GM23338 (cell line): ENCODE measurements around the gene SRD5A3. TPM values are rescaled to one million over a fixed set of nuclear protein-coding genes. Genes with fewer than 3 reads are reported as not detected.

Experiments used
- ATAC-seq: fragments of 200-7000 bp; cut with Tn5 transposase; 3 replicates; pipeline ENCODE4 v1.9.1; 2020
- DNase-seq: peaks from one replicate; pipeline ENCODE4 v3.0.0-alpha.2; 2015; ENCODE audit warnings: low spot score
- H2AFZ ChIP-seq: fragments of 200-600 bp; sonication (generic); 2 replicates; pipeline ENCODE4 v1.8.0; 2016; ENCODE audit warnings: antibody characterized with exemption, mild to moderate bottlenecking, moderate library complexity
- H3F3A ChIP-seq: fragments of 200-600 bp; sonication (generic); replicated peaks from 2 replicates; pipeline ENCODE4 v1.8.0; 2017; ENCODE audit warnings: antibody characterized with exemption, mixed run types, low read depth
- H3K27ac ChIP-seq: fragments of 200-600 bp; sonication (generic); 2 replicates; pipeline ENCODE4 v1.6.1; 2016; ENCODE audit warnings: low read depth
- H3K27me3 ChIP-seq: fragments of 200-600 bp; sonication (generic); 2 replicates; pipeline ENCODE4 v1.8.0; 2016; ENCODE audit warnings: mild to moderate bottlenecking, mixed run types, moderate library complexity; ENCODE audit not compliant: insufficient read depth
- H3K36me3 ChIP-seq: fragments of 200-600 bp; sonication (generic); 2 replicates; pipeline ENCODE4 v1.8.0; 2016; ENCODE audit warnings: mild to moderate bottlenecking; ENCODE audit not compliant: insufficient read depth
- H3K4me1 ChIP-seq: fragments of 200-600 bp; sonication (generic); 2 replicates; pipeline ENCODE4 v1.8.0; 2016; ENCODE audit warnings: mild to moderate bottlenecking, moderate library complexity; ENCODE audit not compliant: insufficient read depth
- H3K4me2 ChIP-seq: fragments of 200-600 bp; sonication (generic); 2 replicates; pipeline ENCODE4 v1.7.1; 2017; ENCODE audit warnings: mixed run types
- H3K4me3 ChIP-seq: fragments of 200-600 bp; sonication (generic); 2 replicates; pipeline ENCODE4 v1.6.1; 2016; ENCODE audit warnings: mixed run types
- H3K79me2 ChIP-seq: fragments of 200-600 bp; sonication (generic); replicated peaks from 2 replicates; pipeline ENCODE4 v1.8.0; 2017; ENCODE audit warnings: mild to moderate bottlenecking; ENCODE audit not compliant: insufficient read depth
- H3K9me2 ChIP-seq: fragments of 200-600 bp; sonication (generic); 2 replicates; pipeline ENCODE4 v1.8.0; 2017; ENCODE audit not compliant: insufficient read depth
- H4K20me1 ChIP-seq: fragments of 200-600 bp; sonication (generic); replicated peaks from 2 replicates; pipeline ENCODE4 v1.8.0; 2017; ENCODE audit warnings: mild to moderate bottlenecking; ENCODE audit not compliant: insufficient read depth
- H3K27ac Mint-ChIP-seq: 2 replicates; pipeline ENCODE4 v1.8.0; 2020; ENCODE audit warnings: inconsistent platforms, mild to moderate bottlenecking, moderate library complexity, mixed read lengths
- H3K27me3 Mint-ChIP-seq: 3 replicates; pipeline ENCODE4 v1.8.0; 2022; ENCODE audit warnings: low read depth, mild to moderate bottlenecking, moderate library complexity, mixed read lengths, inconsistent platforms; ENCODE audit not compliant: insufficient read depth, poor library complexity
- H3K36me3 Mint-ChIP-seq: 3 replicates; pipeline ENCODE4 v1.8.0; 2021; ENCODE audit warnings: low read depth, mild to moderate bottlenecking, inconsistent platforms, moderate library complexity, mixed read lengths
- H3K4me1 Mint-ChIP-seq: 3 replicates; pipeline ENCODE4 v1.8.0; 2020; ENCODE audit warnings: mild to moderate bottlenecking, inconsistent platforms, mixed read lengths
- H3K4me3 Mint-ChIP-seq: 3 replicates; pipeline ENCODE4 v1.8.0; 2021; ENCODE audit warnings: moderate library complexity, mild to moderate bottlenecking, inconsistent platforms, mixed read lengths
- H3K9me3 Mint-ChIP-seq: 3 replicates; pipeline ENCODE4 v1.8.0; 2020; ENCODE audit warnings: moderate library complexity, mild to moderate bottlenecking, inconsistent platforms, mixed read lengths
- CTCF ChIP-seq, 2 experiments: fragments of 200-600 bp in 1 of 2; sonication (generic) in 1 of 2; conservative IDR thresholded peaks; 2 replicates each; pipeline versions ENCODE4 v1.5.1 to v1.6.1; 2016 to 2017; ENCODE audit warnings: antibody characterized with exemption in 2 of 2, low read depth in 2 of 2, mild to moderate bottlenecking in 2 of 2, moderate library complexity in 1 of 2
- EZH2 ChIP-seq: fragments of 200-600 bp; sonication (generic); IDR thresholded peaks from one replicate; pipeline ENCODE4 v1.8.0; 2017; ENCODE audit warnings: antibody characterized with exemption, mild to moderate bottlenecking, low read depth; ENCODE audit not compliant: unreplicated experiment
- EZH2phosphoT487 ChIP-seq: fragments of 200-600 bp; sonication (generic); IDR thresholded peaks from one replicate; pipeline ENCODE4 v1.8.1; 2018; ENCODE audit warnings: antibody characterized with exemption; ENCODE audit not compliant: unreplicated experiment
- REST ChIP-seq: IDR thresholded peaks from one replicate; pipeline ENCODE4 v1.6.1; 2018; ENCODE audit warnings: antibody characterized with exemption; ENCODE audit not compliant: unreplicated experiment
- ZNF462 ChIP-seq: fragments of 250-450 bp; sonication (Bioruptor Pico); IDR thresholded peaks from 2 replicates; pipeline ENCODE4 v1.5.0; 2020; ENCODE audit warnings: mild to moderate bottlenecking, moderate library complexity
- polyA plus RNA-seq: library from polyadenylated mRNA; unstranded; fragments of >200 nt; fragmentation: Nextera tagmentation; extraction: Ambion mirVana; gene quantifications from 2 replicates; pipeline ENCODE4 v1.2.1, GENCODE V29; 2016
- total RNA-seq: library from RNA; depleted of rRNA; stranded (reverse); fragments of >200 nt; shearing (Covaris generic); gene quantifications from 2 replicates; pipeline ENCODE4 v1.2.3, GENCODE V29; 2014

Gene SRD5A3
- total and polyA plus RNA-seq, 2 experiments from 2014 or later, result 23.0 to 49.9 TPM

GRCh38 chr4:55407764-55408163 lies 61.7 kb downstream of the SRD5A3 start (continued):
- no peak for TF ChIP-seq ZNF462

GRCh38 chr4:55409468-55410171 lies 63.6 kb downstream of the SRD5A3 start:
- Histone ChIP-seq H3K27me3 (no peaks in the 10 kb centered on the region), H3K4me2 (no peak overlapping the region), H3K9me2 (no peaks in the 10 kb centered on the region), H3F3A (no peaks in the 10 kb centered on the region), H3K4me1 (peaks cover 17% of the 10 kb centered on the region; the same call in 1 of the 2 replicates), H3K79me2 (peaks cover 99% of the 10 kb centered on the region), H3K4me3 (no peak overlapping the region), H3K36me3 (peaks cover 10% of the 10 kb centered on the region), H2AFZ (no peak overlapping the region), H3K27ac (peak overlapping the region; percentile 87), H4K20me1 (peaks cover 62% of the 10 kb centered on the region)
- Mint-ChIP-seq H3K4me3 (no peak overlapping the region), H3K36me3 (peaks cover 33% of the 10 kb centered on the region), H3K27ac (peak overlapping the region; percentile 45; the same call in 1 of the 2 replicates), H3K4me1 (peaks cover 19% of the 10 kb centered on the region; the same call in 2 of the 3 replicates), H3K9me3 (no peaks in the 10 kb centered on the region), H3K27me3 (no peaks in the 10 kb centered on the region)
- peak; percentile 55 for DNase-seq
- TF ChIP-seq EZH2phosphoT487 (no peak), REST (no peak), EZH2 (no peak), CTCF (conservative IDR thresholded peaks at IDR 0.05; ENCODE audit: low read depth in 2 of 2) (peak; percentile 39 to 52)
- peak; percentile 77 for ATAC-seq
